Breast epithelium (tissue), 4 donors: Measurements from ENCODE around the gene BTN3A1. TPM values are rescaled to one million over a fixed set of nuclear protein-coding genes. Genes with fewer than 3 reads are reported as not detected.

Experiments
- DNase-seq, 2 donors: peaks; one replicate each; pipeline ENCODE4 v3.0.0-alpha.2; 2019; ENCODE audit warnings: low spot score in 2 of 2
- H3K27ac ChIP-seq, 2 donors: fragments of 200-600 bp; sonication (generic) in 1 of 2; one replicate each; pipeline ENCODE4 v1.5.1; 2016 to 2019; ENCODE audit warnings: mild to moderate bottlenecking in 1 of 2
- H3K27me3 ChIP-seq, 2 donors: fragments of 200-600 bp; sonication (generic) in 1 of 2; one replicate each; pipeline versions ENCODE4 v1.5.1 to v1.6.0; 2017 to 2019; ENCODE audit warnings: control low read depth in 1 of 2, mild to moderate bottlenecking in 1 of 2
- H3K36me3 ChIP-seq: fragments of 200-600 bp; one replicate; pipeline ENCODE4 v1.5.1; 2019
- H3K4me1 ChIP-seq, 2 donors: fragments of 200-600 bp; sonication (generic); one replicate each; pipeline ENCODE4 v1.5.1; 2016 to 2019; ENCODE audit warnings: control low read depth in 1 of 2
- H3K4me3 ChIP-seq, 3 donors: fragments of 200-600 bp; sonication (generic); 1 replicate in 2 of 3; 2 replicates in 1 of 3; pipeline ENCODE4 v1.5.1; 2016 to 2019; ENCODE audit warnings: mild to moderate bottlenecking in 3 of 3, moderate library complexity in 2 of 3
- H3K9me3 ChIP-seq, 2 donors: fragments of 200-600 bp; sonication (generic) in 1 of 2; one replicate each; pipeline ENCODE4 v1.5.1; 2016 to 2019; ENCODE audit warnings: control low read depth in 1 of 2
- POLR2A ChIP-seq: fragments of 450-650 bp; IDR thresholded peaks from one replicate; pipeline ENCODE4 v1.6.1; 2016; ENCODE audit warnings: antibody characterized with exemption, mild to moderate bottlenecking, moderate library complexity
- POLR2AphosphoS5 ChIP-seq, 3 donors: sonication (generic); formaldehyde crosslinking; IDR thresholded peaks; one replicate each; pipeline ENCODE4 v1.6.1; 2017; ENCODE audit warnings: antibody characterized with exemption in 3 of 3
- intact Hi-C: fragments of 100-400 bp; cut with DNase I; formaldehyde crosslinking; loops from one replicate; pipeline ENCODE4 v1.15.1; 2023; ENCODE audit warnings: low total_unique reads
- total RNA-seq, 3 donors: library from RNA; depleted of rRNA; stranded (reverse); fragments of >200 nt; gene quantifications; one replicate each; pipeline ENCODE4 v1.1.0, GENCODE V29; 2016
- TF ChIP-seq, protein P1 (sequence below), 3 donors: fragments of 450-650 bp; IDR thresholded peaks; one replicate each; pipeline ENCODE4 v1.5.1; 2016 to 2017; ENCODE audit warnings: antibody characterized with exemption in 3 of 3, mild to moderate bottlenecking in 3 of 3, moderate library complexity in 3 of 3

BTN3A1 gene
- total RNA-seq, 3 donors from 2014 or later: 9.1 to 23.4 (median 12.8) TPM

DNA sequence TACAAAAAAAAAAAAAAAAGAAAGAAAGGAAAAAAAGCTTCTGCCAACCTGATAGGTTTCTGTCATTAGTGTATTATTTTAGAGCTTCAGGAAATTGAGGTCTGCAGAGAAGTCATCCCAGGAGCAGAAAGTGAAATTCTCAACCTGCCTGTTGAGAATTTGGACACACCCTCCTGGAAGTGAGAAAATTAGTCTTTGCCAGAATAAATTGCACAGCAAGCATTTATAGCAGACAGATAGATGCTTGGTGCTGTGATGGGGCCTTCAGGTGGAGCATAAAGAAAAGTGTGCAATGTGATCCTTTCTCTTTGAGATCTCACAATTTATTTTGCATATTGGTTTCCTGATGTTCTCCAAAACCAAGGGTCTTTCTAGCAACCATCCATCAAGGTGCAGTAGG, 14.5 kb upstream of the BTN3A1 start:
- H3K4me3 ChIP-seq: no peak overlapping the region
- TF ChIP-seq POLR2AphosphoS5 (IDR thresholded peaks at IDR 0.05): no peak
- DNase-seq: no peak
- intact Hi-C loops: no loop called here
- no peaks in the 10 kb centered on the region for H3K27me3 ChIP-seq
- H3K36me3 ChIP-seq: no peaks in the 10 kb centered on the region
- H3K4me1 ChIP-seq: no peaks in the 10 kb centered on the region
- no peaks in the 10 kb centered on the region for H3K9me3 ChIP-seq
- H3K27ac ChIP-seq: no peak overlapping the region

DNA sequence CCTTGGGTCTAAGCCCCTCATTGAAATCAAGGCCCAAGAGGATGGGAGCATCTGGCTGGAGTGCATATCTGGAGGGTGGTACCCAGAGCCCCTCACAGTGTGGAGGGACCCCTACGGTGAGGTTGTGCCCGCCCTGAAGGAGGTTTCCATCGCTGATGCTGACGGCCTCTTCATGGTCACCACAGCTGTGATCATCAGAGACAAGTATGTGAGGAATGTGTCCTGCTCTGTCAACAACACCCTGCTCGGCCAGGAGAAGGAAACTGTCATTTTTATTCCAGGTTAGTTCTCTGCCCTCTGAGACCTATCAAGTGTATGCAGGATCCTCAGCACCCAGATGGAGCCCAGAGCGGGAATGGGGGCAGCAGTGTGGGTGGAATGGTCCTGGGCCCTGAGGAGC, 14.1 kb upstream of the BTN3A1 start:
- TF ChIP-seq, protein P1, sequence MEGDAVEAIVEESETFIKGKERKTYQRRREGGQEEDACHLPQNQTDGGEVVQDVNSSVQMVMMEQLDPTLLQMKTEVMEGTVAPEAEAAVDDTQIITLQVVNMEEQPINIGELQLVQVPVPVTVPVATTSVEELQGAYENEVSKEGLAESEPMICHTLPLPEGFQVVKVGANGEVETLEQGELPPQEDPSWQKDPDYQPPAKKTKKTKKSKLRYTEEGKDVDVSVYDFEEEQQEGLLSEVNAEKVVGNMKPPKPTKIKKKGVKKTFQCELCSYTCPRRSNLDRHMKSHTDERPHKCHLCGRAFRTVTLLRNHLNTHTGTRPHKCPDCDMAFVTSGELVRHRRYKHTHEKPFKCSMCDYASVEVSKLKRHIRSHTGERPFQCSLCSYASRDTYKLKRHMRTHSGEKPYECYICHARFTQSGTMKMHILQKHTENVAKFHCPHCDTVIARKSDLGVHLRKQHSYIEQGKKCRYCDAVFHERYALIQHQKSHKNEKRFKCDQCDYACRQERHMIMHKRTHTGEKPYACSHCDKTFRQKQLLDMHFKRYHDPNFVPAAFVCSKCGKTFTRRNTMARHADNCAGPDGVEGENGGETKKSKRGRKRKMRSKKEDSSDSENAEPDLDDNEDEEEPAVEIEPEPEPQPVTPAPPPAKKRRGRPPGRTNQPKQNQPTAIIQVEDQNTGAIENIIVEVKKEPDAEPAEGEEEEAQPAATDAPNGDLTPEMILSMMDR (IDR thresholded peaks at IDR 0.05): no peak
- TF ChIP-seq POLR2AphosphoS5 (IDR thresholded peaks at IDR 0.05) (no peak), POLR2A (no peak)
- H3K9me3 ChIP-seq: no peaks in the 10 kb centered on the region
- no peak overlapping the region for H3K4me3 ChIP-seq
- DNase-seq: no peak
- no peaks in the 10 kb centered on the region for H3K4me1 ChIP-seq
- no peaks in the 10 kb centered on the region for H3K27me3 ChIP-seq
- H3K27ac ChIP-seq: no peak overlapping the region
- no peaks in the 10 kb centered on the region for H3K36me3 ChIP-seq
- intact Hi-C loops: no loop called here

DNA sequence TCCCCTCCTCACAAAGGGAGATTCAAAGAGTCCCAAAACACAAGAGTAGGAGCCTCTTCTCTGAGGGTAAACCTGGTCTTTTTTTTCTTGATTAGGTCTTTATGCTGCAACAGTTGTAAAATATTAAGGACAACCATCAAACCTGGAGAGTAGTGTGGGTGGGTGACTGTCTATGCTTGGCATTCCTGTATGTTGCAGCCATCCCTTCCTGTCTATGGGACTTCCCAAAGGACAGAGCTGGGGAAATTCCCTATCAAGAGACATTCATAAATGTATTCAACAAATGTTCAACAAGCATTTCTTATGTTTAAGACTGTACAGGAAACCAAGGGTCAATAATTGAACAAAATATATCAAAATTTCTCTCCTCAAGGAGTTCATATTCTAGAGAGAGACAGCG, 13.6 kb upstream of the BTN3A1 start:
- no peaks in the 10 kb centered on the region for H3K4me1 ChIP-seq
- no peaks in the 10 kb centered on the region for H3K9me3 ChIP-seq
- no peak for DNase-seq
- H3K36me3 ChIP-seq: no peaks in the 10 kb centered on the region
- intact Hi-C loops: no loop called here
- no peak overlapping the region for H3K27ac ChIP-seq
- no peaks in the 10 kb centered on the region for H3K27me3 ChIP-seq
- no peak overlapping the region for H3K4me3 ChIP-seq
- TF ChIP-seq, protein P1 (IDR thresholded peaks at IDR 0.05): no peak
- TF ChIP-seq POLR2AphosphoS5 (IDR thresholded peaks at IDR 0.05) (no peak), POLR2A (no peak)

DNA sequence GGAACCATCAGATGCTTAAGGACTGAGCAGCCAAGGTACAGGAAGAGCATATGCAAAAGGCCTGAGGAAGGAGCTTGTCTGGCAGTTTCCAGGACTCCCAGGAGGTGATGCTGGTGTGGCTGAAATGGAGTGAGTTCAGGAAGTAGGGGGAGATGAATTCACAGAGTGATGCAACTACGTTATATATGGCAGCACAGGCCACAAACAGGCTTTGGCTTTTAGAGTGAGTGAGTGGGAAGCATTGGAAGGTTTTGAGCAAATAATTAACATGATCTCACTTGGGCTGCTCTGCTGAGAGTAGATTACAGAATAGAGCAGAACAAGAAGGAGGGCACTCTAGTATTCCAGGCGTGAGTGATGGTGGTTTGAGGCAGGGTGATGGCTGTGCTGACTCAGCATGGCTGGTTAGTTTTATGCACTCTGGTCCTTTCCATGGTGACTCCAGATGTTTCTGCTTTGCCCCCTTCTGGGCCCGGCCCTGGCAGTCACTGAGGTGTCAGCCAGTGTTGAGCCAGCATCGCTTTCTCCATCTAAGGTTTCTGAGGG, 12.7 kb upstream of the BTN3A1 start:
- intact Hi-C loops: no loop called here
- no peaks in the 10 kb centered on the region for H3K4me1 ChIP-seq
- H3K4me3 ChIP-seq: no peak overlapping the region
- H3K27me3 ChIP-seq: no peaks in the 10 kb centered on the region
- no peaks in the 10 kb centered on the region for H3K36me3 ChIP-seq
- no peak overlapping the region for H3K27ac ChIP-seq
- H3K9me3 ChIP-seq: no peaks in the 10 kb centered on the region
- DNase-seq: no peak
- TF ChIP-seq POLR2AphosphoS5 (IDR thresholded peaks at IDR 0.05): no peak
- TF ChIP-seq, protein P1 (IDR thresholded peaks at IDR 0.05): no peak
- no peak for TF ChIP-seq POLR2A

DNA sequence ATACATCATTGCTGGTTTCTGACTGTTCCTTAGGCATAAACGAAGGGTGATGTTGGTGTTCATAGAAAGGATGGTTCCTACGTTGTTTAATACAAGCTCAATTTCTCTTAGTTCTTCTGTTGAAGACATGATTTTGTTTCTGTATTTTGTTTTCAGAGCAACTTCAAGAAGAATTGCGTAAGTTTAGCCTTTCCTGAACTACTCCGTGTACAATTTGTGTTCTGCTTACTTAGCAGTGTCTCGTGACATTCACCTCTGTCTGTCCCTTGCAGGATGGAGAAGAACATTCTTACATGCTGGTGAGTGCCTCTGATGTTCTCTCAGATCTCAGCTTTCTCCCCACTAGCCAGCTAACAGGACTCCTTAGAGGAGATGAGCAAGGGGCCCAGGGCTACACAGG, 11.5 kb upstream of the BTN3A1 start:
- H3K9me3 ChIP-seq: no peaks in the 10 kb centered on the region
- TF ChIP-seq, protein P1 (IDR thresholded peaks at IDR 0.05): no peak
- no peak for TF ChIP-seq POLR2AphosphoS5 (IDR thresholded peaks at IDR 0.05)
- no peak for TF ChIP-seq POLR2A
- DNase-seq: no peak
- no peaks in the 10 kb centered on the region for H3K27me3 ChIP-seq
- no peak overlapping the region for H3K27ac ChIP-seq
- no peak overlapping the region for H3K4me3 ChIP-seq
- no peaks in the 10 kb centered on the region for H3K4me1 ChIP-seq
- H3K36me3 ChIP-seq: no peaks in the 10 kb centered on the region
- intact Hi-C loops: no loop called here
